Measurements from ENCODE around the gene ZNF628. TPM values are rescaled to one million over a fixed set of nuclear protein-coding genes. Genes with fewer than 3 reads are reported as not detected.

Gene ZNF628
- total RNA-seq, 1 donor from 2014 or later, result 13.2 TPM

DNA sequence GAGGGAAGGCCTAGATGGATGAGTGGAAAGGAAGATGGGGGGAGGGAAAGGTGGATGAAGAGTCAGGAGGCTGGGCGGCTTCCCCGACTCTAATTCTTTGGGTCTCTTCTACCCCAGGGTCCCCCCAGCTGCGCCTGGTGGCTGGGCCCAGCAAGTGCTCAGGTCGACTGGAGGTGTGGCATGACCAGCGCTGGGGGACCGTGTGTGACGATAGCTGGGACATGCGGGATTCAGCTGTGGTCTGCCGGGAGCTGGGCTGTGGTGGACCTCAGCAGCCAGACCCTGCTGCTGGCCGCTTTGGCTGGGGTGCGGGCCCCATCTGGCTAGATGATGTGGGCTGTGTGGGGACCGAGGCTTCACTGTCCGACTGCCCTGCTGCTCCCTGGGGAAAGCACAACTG, 21.3 kb downstream of the ZNF628 start:
- DNase-seq (ENCODE audit: low spot score in 2 of 2), result no peak
- Histone ChIP-seq H3K27ac (no peak overlapping the region), H3K9me3 (no peaks in the 10 kb centered on the region), H3K4me1 (no peaks in the 10 kb centered on the region), H3K4me3 (no peak overlapping the region), H3K27me3 (no peaks in the 10 kb centered on the region), H3K36me3 (no peaks in the 10 kb centered on the region)
- intact Hi-C loops (cut with DNase I), result no loop called here
- TF ChIP-seq, protein P1, sequence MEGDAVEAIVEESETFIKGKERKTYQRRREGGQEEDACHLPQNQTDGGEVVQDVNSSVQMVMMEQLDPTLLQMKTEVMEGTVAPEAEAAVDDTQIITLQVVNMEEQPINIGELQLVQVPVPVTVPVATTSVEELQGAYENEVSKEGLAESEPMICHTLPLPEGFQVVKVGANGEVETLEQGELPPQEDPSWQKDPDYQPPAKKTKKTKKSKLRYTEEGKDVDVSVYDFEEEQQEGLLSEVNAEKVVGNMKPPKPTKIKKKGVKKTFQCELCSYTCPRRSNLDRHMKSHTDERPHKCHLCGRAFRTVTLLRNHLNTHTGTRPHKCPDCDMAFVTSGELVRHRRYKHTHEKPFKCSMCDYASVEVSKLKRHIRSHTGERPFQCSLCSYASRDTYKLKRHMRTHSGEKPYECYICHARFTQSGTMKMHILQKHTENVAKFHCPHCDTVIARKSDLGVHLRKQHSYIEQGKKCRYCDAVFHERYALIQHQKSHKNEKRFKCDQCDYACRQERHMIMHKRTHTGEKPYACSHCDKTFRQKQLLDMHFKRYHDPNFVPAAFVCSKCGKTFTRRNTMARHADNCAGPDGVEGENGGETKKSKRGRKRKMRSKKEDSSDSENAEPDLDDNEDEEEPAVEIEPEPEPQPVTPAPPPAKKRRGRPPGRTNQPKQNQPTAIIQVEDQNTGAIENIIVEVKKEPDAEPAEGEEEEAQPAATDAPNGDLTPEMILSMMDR (IDR thresholded peaks at IDR 0.05), result no peak

DNA sequence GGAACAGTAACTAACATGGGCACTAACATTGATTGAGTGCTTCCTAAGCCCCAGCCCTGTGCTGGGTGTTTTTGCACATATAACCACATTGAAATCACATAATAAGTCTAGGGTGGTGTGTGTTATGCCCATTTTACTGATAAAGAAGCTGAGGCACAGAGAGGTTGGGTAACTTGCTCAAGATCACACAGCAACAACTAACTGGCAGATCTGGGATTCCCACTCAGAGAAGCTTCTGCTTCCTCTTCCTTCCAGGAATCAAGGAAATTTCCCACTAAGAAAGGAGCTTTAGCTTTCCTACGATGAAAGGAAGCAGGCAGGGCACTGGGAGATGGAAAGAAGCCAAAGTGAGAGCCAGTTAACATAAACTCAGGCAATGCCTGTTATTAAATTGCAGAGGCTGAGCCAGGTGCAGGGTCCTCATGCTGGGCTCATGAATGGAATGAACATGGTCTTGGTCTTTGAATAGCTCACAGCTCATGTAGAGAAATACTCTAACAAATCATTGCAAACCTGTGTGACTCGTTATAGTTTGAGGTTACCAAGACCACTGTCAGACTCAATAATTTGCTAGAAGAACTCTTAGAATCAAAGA, 21.9 kb downstream of the ZNF628 start:
- intact Hi-C loops (cut with DNase I), result no loop called here
- no peak for DNase-seq (ENCODE audit: low spot score in 2 of 2)
- H3K27ac ChIP-seq, result no peak overlapping the region
- no peaks in the 10 kb centered on the region for H3K36me3 ChIP-seq
- no peaks in the 10 kb centered on the region for H3K9me3 ChIP-seq
- TF ChIP-seq, protein P1 (IDR thresholded peaks at IDR 0.05), result no peak
- peaks cover 0 to under 1% of the 10 kb centered on the region in 2 donors for H3K4me1 ChIP-seq
- H3K27me3 ChIP-seq, result no peaks in the 10 kb centered on the region
- no peak overlapping the region for H3K4me3 ChIP-seq

DNA sequence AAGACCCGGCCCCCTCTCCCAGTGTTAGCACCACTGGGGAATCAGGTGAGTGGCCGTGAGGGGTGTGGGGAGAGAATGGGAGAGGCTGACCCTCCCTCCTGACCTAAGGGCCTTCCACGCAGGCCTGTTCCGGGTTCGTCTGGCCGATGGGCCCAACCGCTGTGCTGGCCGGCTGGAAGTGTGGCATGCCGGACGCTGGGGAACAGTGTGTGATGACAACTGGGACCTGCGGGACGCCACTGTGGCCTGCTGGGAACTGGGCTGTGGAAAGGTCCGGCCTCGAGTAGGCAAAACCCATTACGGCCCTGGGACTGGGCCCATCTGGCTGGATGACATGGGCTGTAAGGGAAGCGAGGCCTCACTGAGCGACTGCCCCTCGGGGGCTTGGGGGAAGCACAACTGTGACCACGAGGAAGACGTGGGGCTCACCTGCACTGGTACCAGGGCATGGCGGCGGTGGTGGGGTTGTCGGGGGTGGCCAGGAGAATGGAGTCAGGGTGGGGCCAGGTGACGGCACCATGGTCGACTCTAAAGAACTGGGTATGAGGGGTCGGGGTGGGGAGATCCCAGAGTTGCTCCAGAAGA, 24.0 kb downstream of the ZNF628 start:
- intact Hi-C loops (cut with DNase I), result loop anchor here (5.0 kb wide), 2 partner anchors 93 to 198 kb away; partner anchors contain the start of gene UBE2S
- H3K36me3 ChIP-seq, result no peaks in the 10 kb centered on the region
- TF ChIP-seq, protein P1 (IDR thresholded peaks at IDR 0.05), result no peak
- H3K9me3 ChIP-seq, result no peaks in the 10 kb centered on the region
- no peak for DNase-seq (ENCODE audit: low spot score in 2 of 2)
- H3K4me1 ChIP-seq, result peaks cover 2 to 3% of the 10 kb centered on the region in 2 donors
- no peak overlapping the region for H3K4me3 ChIP-seq
- no peak overlapping the region for H3K27ac ChIP-seq
- H3K27me3 ChIP-seq, result no peaks in the 10 kb centered on the region

DNA sequence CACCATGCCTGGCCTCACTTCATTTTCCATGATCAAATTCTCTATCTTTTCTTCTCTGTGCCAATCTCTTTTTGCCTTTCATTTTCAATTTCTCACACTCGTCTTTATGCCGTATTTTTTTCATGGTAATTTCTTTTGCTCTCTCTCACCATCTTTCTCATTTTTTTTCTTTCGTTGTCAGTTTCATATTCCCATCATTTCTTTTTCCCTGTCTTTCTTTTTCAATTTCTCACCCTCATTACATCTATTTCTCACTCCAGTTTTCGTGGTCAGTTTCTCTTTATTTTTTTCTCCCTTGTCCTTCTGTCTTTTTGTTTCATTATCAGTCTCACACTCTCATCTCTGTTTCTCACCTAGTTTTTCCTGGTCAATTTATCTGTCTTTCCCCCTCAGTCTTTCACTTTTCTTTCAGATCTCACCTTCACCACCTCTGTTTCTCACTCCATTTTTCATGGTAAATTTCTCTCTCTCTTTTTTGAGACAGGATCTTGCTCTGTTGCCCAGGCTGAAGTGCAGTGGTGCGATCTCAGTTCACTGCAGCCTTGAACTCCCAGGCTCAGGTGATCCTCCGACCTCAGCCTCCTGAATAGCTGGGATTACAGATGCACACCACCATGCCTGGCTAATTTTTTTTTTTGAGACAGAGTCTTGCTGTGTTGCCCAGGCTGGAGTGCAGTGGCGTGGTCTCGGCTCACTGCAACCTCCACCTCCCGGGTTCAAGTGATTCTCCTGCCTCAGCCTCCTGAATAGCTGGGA, 26.0 kb downstream of the ZNF628 start:
- DNase-seq (ENCODE audit: low spot score in 2 of 2), result no peak
- no peaks in the 10 kb centered on the region for H3K27me3 ChIP-seq
- intact Hi-C loops (cut with DNase I), result loop anchor here (5.0 kb wide), 2 partner anchors 95 to 200 kb away; partner anchors contain the start of gene UBE2S

DNA sequence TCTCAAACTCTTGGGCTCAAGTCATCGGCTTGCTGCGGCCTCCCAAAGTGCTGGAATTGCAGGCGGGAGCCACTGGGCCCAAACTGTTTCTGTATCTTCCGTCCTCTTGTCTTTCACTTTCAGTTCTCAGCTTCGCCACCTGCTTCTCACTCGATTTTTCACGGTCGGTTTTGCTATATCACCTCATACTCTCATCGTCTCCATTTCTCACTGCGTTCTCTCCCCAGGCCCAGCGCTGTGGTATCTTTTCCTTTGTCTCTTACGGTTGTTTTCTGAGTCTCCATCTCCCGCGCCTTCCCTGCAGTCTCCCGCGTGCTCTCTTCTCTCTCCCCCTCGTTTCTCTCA, 26.7 kb downstream of the ZNF628 start:
- H3K9me3 ChIP-seq, result no peaks in the 10 kb centered on the region
- intact Hi-C loops (cut with DNase I), result loop anchor here (5.0 kb wide), 2 partner anchors 96 to 201 kb away; partner anchors contain the start of gene UBE2S
- H3K27ac ChIP-seq, result no peak overlapping the region
- H3K4me1 ChIP-seq, result peaks cover 2 to 3% of the 10 kb centered on the region in 2 donors
- H3K4me3 ChIP-seq, result no peak overlapping the region
- H3K36me3 ChIP-seq, result no peaks in the 10 kb centered on the region
- H3K27me3 ChIP-seq, result no peaks in the 10 kb centered on the region
- TF ChIP-seq, protein P1 (IDR thresholded peaks at IDR 0.05), result no peak
- no peak for DNase-seq (ENCODE audit: low spot score in 2 of 2)

More for the DNA sequence above, 26.0 kb downstream of the ZNF628 start:
- Histone ChIP-seq H3K4me3 (no peak overlapping the region), H3K4me1 (peaks cover 2 to 3% of the 10 kb centered on the region in 2 donors), H3K27ac (no peak overlapping the region), H3K36me3 (no peaks in the 10 kb centered on the region), H3K9me3 (no peaks in the 10 kb centered on the region)
- TF ChIP-seq, protein P1 (IDR thresholded peaks at IDR 0.05), result no peak

Measured in ascending aorta (tissue), 2 donors.